WTC11 (cell line): Measurements from ENCODE around the gene LYL1. TPM values are rescaled to one million over a fixed set of nuclear protein-coding genes. Genes with fewer than 3 reads are reported as not detected.

Experiments
- ATAC-seq: fragments of 200-7000 bp; cut with Tn5 transposase; 2 replicates; pipeline ENCODE4 v1.10.0; 2021; ENCODE audit warnings: mild to moderate bottlenecking, moderate library complexity
- CTCF ChIA-PET: fragments of 300-600 bp; sonication (Branson Sonifier 250); formaldehyde crosslinking; loops from one replicate; lab custom pipeline; 2021; ENCODE audit warnings: antibody characterized with exemption; lab: Charles Lee
- POLR2A ChIA-PET: fragments of 350-600 bp; sonication (Branson Sonifier 250); formaldehyde crosslinking; loops from one replicate; lab custom pipeline; 2021; ENCODE audit warnings: antibody characterized with exemption; lab: Charles Lee
- DNase-seq: peaks from one replicate; pipeline ENCODE4 v3.0.0; 2021; ENCODE audit warnings: low spot score
- H3K27ac Mint-ChIP-seq: 2 replicates; pipeline ENCODE4 v1.8.0; 2021; ENCODE audit warnings: mixed read lengths
- H3K27me3 Mint-ChIP-seq: 2 replicates; pipeline ENCODE4 v1.8.0; 2021; ENCODE audit warnings: low read depth, mild to moderate bottlenecking, moderate library complexity, mixed read lengths
- H3K36me3 Mint-ChIP-seq: 2 replicates; pipeline ENCODE4 v1.8.0; 2021; ENCODE audit warnings: mixed read lengths
- H3K4me1 Mint-ChIP-seq: 2 replicates; pipeline ENCODE4 v1.8.0; 2022; ENCODE audit warnings: mixed read lengths
- H3K4me3 Mint-ChIP-seq: 2 replicates; pipeline ENCODE4 v1.8.0; 2021; ENCODE audit warnings: mild to moderate bottlenecking, moderate library complexity, mixed read lengths
- H3K9me3 Mint-ChIP-seq: 2 replicates; pipeline ENCODE4 v1.8.0; 2021; ENCODE audit warnings: mixed read lengths
- ESRRA ChIP-seq: sonication (generic); formaldehyde crosslinking; IDR thresholded peaks from 2 replicates; pipeline ENCODE4 v1.8.1; 2022; ENCODE audit warnings: mild to moderate bottlenecking, missing genetic modification reagents, borderline replicate concordance
- GABPB1 ChIP-seq: sonication (generic); formaldehyde crosslinking; IDR thresholded peaks from 2 replicates; pipeline ENCODE4 v1.8.1; 2023; ENCODE audit warnings: mild to moderate bottlenecking, missing genetic modification reagents
- NR2C2 ChIP-seq: sonication (generic); formaldehyde crosslinking; IDR thresholded peaks from 2 replicates; pipeline ENCODE4 v1.8.0; 2022; ENCODE audit warnings: mild to moderate bottlenecking, missing genetic modification reagents
- SOX15 ChIP-seq: fragments of 250-450 bp; sonication (Bioruptor Pico); IDR thresholded peaks from 2 replicates; pipeline ENCODE4 v1.9.0; 2021; ENCODE audit warnings: mild to moderate bottlenecking
- total RNA-seq: library from RNA; stranded (reverse); gene quantifications from 3 replicates; pipeline ENCODE4 v1.2.3, GENCODE V29; 2021
- TF ChIP-seq, protein P1 (sequence below): fragments of 250-450 bp; sonication (Bioruptor Pico); IDR thresholded peaks from 2 replicates; pipeline ENCODE4 v1.9.0; 2021; ENCODE audit warnings: mild to moderate bottlenecking
- TF ChIP-seq, protein P2 (sequence below): sonication (generic); formaldehyde crosslinking; IDR thresholded peaks from 2 replicates; pipeline ENCODE4 v1.8.1; 2022; ENCODE audit warnings: missing genetic modification reagents, borderline replicate concordance
- TF ChIP-seq, protein P3 (sequence below): sonication (generic); formaldehyde crosslinking; conservative IDR thresholded peaks from 2 replicates; pipeline ENCODE4 v1.8.1; 2023; ENCODE audit warnings: mild to moderate bottlenecking, low read depth, missing genetic modification reagents, moderate library complexity
- TF ChIP-seq, protein P4 (sequence below): sonication (generic); formaldehyde crosslinking; IDR thresholded peaks from 2 replicates; pipeline ENCODE4 v1.8.1; 2022; ENCODE audit warnings: mild to moderate bottlenecking, missing genetic modification reagents, moderate library complexity, borderline replicate concordance
- TF ChIP-seq, protein P5 (sequence below): sonication (generic); formaldehyde crosslinking; IDR thresholded peaks from 2 replicates; pipeline ENCODE4 v1.8.0; 2023; ENCODE audit warnings: missing genetic modification reagents
- TF ChIP-seq, protein P6 (sequence below): sonication (generic); formaldehyde crosslinking; IDR thresholded peaks from 2 replicates; pipeline ENCODE4 v1.8.0; 2023; ENCODE audit warnings: missing genetic modification reagents, mild to moderate bottlenecking, borderline replicate concordance

The LYL1 gene
- total RNA-seq, 1 experiment from 2014 or later, result 1.2 TPM

DNA sequence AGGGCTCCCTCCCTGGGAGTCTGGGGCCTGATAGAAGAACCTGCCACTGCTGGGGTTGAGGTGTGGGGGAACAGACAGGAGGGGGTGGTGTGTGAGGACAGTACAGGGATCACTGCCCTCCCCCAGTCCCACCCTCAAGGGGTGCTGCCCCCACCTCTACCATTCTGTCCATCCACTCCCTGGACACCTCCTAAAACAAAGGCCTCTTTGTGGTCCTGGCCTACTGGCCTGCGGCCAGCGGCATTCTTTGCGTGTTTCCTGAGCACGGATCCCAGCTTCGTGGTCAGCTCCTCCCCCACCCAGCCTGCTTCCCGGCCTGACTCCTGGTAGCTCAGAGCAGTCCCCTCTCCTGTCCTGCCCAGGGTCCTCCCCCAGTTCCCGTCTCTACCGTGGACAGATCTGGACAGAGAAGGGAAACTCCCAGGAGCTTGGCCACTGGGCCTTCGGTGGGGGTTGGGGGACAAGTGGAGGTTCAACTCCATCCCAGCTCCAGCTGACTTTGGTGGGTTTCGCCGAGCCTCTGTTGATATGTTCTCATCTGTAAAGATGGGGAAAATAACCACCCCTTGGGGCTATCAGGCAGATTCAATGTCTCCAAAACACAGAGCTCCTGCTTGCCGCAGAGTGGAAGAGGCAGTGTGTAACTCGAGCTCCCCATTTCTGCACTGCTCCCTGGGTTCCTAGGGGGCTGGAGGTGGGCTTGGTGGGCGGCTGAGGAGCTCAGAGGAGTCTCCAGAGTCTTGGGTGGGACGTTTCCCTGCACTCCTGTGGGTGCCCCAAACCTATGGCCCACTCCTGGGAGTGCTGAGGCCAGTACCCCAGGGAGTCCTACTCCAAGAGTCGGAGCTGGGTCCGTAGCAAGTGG lies 48.7 kb downstream of the LYL1 start:
- CTCF ChIA-PET, result interaction anchor here (0.5 to 12.4 kb wide), 20 partner anchors 10 to 229 kb away, joined by 3 to 294 read pairs (median 6); partner anchors contain the start of gene GCDH
- Mint-ChIP-seq H3K9me3 (no peaks in the 10 kb centered on the region), H3K4me3 (peak overlapping the region; percentile 41; the same call in 1 of the 2 replicates), H3K36me3 (no peaks in the 10 kb centered on the region), H3K4me1 (peaks cover 57% of the 10 kb centered on the region), H3K27me3 (peaks cover 99% of the 10 kb centered on the region), H3K27ac (no peak overlapping the region)
- TF ChIP-seq, protein P1, sequence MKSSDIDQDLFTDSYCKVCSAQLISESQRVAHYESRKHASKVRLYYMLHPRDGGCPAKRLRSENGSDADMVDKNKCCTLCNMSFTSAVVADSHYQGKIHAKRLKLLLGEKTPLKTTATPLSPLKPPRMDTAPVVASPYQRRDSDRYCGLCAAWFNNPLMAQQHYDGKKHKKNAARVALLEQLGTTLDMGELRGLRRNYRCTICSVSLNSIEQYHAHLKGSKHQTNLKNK (CRISPR knock-in tag), result no peak
- TF ChIP-seq SOX15 (no peak), GABPB1 (CRISPR knock-in tag) (peak; percentile 62)
- TF ChIP-seq, protein P2, sequence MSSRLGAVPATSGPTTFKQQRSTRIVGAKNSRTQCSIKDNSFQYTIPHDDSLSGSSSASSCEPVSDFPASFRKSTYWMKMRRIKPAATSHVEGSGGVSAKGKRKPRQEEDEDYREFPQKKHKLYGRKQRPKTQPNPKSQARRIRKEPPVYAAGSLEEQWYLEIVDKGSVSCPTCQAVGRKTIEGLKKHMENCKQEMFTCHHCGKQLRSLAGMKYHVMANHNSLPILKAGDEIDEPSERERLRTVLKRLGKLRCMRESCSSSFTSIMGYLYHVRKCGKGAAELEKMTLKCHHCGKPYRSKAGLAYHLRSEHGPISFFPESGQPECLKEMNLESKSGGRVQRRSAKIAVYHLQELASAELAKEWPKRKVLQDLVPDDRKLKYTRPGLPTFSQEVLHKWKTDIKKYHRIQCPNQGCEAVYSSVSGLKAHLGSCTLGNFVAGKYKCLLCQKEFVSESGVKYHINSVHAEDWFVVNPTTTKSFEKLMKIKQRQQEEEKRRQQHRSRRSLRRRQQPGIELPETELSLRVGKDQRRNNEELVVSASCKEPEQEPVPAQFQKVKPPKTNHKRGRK, result no peak
- TF ChIP-seq, protein P3, sequence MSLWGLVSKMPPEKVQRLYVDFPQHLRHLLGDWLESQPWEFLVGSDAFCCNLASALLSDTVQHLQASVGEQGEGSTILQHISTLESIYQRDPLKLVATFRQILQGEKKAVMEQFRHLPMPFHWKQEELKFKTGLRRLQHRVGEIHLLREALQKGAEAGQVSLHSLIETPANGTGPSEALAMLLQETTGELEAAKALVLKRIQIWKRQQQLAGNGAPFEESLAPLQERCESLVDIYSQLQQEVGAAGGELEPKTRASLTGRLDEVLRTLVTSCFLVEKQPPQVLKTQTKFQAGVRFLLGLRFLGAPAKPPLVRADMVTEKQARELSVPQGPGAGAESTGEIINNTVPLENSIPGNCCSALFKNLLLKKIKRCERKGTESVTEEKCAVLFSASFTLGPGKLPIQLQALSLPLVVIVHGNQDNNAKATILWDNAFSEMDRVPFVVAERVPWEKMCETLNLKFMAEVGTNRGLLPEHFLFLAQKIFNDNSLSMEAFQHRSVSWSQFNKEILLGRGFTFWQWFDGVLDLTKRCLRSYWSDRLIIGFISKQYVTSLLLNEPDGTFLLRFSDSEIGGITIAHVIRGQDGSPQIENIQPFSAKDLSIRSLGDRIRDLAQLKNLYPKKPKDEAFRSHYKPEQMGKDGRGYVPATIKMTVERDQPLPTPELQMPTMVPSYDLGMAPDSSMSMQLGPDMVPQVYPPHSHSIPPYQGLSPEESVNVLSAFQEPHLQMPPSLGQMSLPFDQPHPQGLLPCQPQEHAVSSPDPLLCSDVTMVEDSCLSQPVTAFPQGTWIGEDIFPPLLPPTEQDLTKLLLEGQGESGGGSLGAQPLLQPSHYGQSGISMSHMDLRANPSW (CRISPR knock-in tag), result no peak
- peak; percentile 44 for DNase-seq
- no peak for ATAC-seq
- POLR2A ChIA-PET, result interaction anchor here (0.6 to 1.7 kb wide), 2 partner anchors 11 to 89 kb away, joined by 3 to 5 read pairs; no protein-coding TSS in a partner anchor

DNA sequence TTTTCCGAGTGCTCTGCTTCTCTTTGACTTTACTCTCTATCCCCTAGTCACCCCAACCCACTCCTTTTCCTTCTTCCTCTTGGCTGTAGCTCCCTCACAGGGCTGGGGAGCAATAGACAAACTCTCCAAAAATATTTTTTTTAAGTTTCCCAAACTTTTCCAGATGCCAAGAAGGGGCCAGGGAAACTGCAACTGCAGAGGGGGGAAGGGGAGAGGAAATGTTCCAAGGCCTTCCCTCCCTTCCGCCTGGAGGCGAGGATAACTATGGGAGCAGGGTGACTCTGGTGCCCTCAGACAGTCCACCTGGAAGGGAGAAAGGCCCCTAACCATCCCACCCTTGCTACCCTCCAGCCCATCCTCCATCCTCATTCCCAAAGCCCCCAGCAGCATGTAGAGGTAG lies 49.4 kb downstream of the LYL1 start:
- peaks cover 99% of the 10 kb centered on the region for H3K27me3 Mint-ChIP-seq
- H3K4me1 Mint-ChIP-seq, result peaks cover 51% of the 10 kb centered on the region
- ATAC-seq, result no peak
- no peak overlapping the region for H3K27ac Mint-ChIP-seq
- TF ChIP-seq, protein P4, sequence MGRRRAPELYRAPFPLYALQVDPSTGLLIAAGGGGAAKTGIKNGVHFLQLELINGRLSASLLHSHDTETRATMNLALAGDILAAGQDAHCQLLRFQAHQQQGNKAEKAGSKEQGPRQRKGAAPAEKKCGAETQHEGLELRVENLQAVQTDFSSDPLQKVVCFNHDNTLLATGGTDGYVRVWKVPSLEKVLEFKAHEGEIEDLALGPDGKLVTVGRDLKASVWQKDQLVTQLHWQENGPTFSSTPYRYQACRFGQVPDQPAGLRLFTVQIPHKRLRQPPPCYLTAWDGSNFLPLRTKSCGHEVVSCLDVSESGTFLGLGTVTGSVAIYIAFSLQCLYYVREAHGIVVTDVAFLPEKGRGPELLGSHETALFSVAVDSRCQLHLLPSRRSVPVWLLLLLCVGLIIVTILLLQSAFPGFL (CRISPR knock-in tag), result no peak
- TF ChIP-seq, protein P5, sequence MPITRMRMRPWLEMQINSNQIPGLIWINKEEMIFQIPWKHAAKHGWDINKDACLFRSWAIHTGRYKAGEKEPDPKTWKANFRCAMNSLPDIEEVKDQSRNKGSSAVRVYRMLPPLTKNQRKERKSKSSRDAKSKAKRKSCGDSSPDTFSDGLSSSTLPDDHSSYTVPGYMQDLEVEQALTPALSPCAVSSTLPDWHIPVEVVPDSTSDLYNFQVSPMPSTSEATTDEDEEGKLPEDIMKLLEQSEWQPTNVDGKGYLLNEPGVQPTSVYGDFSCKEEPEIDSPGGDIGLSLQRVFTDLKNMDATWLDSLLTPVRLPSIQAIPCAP (CRISPR knock-in tag), result no peak
- TF ChIP-seq ESRRA, result no peak
- H3K9me3 Mint-ChIP-seq, result no peaks in the 10 kb centered on the region
- ChIA-PET CTCF (interaction anchor here (0.5 to 12.4 kb wide), 13 partner anchors 7 to 228 kb away, joined by 3 to 294 read pairs (median 18); no protein-coding TSS in a partner anchor), POLR2A (no interaction called here)
- no peak for DNase-seq
- no peaks in the 10 kb centered on the region for H3K36me3 Mint-ChIP-seq
- no peak overlapping the region for H3K4me3 Mint-ChIP-seq

DNA sequence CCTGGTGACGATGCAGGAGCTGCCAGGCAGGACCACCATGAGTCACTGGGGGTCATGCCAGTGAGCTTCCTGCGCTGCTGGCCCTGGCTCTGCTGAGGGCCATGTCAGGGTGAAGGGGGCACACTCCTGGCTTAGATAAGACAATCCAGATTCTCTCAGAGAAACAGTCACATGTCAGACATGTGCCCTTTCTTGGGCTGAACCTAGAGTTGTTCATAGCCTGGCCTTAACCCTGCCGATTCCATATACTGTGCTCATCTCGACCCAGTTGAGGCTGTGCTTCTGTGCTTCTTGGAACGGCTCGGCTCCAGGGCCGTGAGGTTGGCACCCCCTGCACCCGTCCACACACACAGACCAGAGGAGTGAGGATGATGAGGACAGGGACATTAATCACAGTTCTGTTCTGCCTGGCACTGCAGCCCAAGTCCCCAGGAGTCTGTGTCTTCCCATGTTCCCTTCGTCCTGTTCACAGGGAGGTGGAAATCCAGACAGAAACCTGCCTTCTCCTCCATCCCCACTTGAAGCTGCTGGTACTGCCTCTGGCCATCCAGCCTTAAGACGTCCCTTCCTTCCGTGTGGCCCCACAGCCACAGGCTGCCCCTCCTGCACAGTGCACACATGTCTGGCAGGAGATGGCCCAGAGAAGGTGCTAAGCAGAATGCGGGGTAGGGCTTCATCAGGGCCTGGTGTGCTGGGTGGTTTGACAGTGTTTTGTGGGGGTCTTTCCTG lies 50.0 kb downstream of the LYL1 start:
- CTCF ChIA-PET, result interaction anchor here (1.0 to 12.4 kb wide), 6 partner anchors 8 to 87 kb away, joined by 5 to 293 read pairs (median 42); no protein-coding TSS in a partner anchor
- peaks cover 49% of the 10 kb centered on the region for H3K4me1 Mint-ChIP-seq
- POLR2A ChIA-PET, result no interaction called here
- H3K9me3 Mint-ChIP-seq, result no peaks in the 10 kb centered on the region
- peaks cover 99% of the 10 kb centered on the region for H3K27me3 Mint-ChIP-seq
- no peak overlapping the region for H3K27ac Mint-ChIP-seq
- ATAC-seq (no peak), DNase-seq (no peak)
- H3K4me3 Mint-ChIP-seq, result no peak overlapping the region
- H3K36me3 Mint-ChIP-seq, result no peaks in the 10 kb centered on the region
- TF ChIP-seq NR2C2, result no peak
- TF ChIP-seq, protein P6, sequence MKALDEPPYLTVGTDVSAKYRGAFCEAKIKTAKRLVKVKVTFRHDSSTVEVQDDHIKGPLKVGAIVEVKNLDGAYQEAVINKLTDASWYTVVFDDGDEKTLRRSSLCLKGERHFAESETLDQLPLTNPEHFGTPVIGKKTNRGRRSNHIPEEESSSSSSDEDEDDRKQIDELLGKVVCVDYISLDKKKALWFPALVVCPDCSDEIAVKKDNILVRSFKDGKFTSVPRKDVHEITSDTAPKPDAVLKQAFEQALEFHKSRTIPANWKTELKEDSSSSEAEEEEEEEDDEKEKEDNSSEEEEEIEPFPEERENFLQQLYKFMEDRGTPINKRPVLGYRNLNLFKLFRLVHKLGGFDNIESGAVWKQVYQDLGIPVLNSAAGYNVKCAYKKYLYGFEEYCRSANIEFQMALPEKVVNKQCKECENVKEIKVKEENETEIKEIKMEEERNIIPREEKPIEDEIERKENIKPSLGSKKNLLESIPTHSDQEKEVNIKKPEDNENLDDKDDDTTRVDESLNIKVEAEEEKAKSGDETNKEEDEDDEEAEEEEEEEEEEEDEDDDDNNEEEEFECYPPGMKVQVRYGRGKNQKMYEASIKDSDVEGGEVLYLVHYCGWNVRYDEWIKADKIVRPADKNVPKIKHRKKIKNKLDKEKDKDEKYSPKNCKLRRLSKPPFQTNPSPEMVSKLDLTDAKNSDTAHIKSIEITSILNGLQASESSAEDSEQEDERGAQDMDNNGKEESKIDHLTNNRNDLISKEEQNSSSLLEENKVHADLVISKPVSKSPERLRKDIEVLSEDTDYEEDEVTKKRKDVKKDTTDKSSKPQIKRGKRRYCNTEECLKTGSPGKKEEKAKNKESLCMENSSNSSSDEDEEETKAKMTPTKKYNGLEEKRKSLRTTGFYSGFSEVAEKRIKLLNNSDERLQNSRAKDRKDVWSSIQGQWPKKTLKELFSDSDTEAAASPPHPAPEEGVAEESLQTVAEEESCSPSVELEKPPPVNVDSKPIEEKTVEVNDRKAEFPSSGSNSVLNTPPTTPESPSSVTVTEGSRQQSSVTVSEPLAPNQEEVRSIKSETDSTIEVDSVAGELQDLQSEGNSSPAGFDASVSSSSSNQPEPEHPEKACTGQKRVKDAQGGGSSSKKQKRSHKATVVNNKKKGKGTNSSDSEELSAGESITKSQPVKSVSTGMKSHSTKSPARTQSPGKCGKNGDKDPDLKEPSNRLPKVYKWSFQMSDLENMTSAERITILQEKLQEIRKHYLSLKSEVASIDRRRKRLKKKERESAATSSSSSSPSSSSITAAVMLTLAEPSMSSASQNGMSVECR (CRISPR knock-in tag), result no peak
